Measurements from ENCODE around the gene PKN2. TPM values are rescaled to one million over a fixed set of nuclear protein-coding genes. Genes with fewer than 3 reads are reported as not detected.
A peak's percentile ranks its signal among the peaks of the same experiment; 100 is the strongest.

The PKN2 gene
- total and polyA plus RNA-seq, 7 donors = 6.2 to 21.2 (median 16.7) TPM

DNA sequence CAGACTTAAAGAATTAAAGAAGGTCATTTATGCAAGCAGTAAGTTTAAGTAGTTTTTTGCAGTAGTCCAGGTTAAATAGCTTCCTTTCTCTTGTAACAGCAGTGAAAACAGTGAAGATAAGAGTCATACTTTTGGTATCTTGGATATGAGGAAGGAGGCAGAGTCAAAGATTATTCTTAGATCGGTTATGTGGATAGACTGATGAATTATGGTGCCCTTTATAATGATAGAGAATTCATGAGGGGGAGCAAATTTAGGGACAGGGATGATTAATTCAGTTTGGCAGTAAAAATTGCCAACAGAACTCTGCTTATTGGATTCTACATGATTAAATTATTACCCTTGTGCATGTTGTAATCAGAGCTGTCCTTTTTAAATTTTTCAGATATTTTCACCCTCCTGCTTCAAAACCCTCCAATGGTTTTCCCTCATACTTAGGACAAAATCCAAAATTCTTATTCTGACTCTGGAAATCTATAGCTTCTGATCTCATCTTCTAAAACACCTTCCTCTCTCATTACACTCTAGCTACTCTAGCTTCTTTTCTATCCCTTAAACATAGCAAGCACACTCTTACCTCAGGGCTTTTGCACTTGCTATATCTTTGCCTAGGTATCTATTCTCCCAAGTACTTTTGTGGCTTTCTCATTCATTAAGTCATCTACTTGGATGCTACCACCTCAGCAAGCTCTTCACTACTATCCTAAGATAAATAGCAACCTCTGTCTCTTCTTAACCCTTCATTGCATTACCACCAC is 79.8 kb downstream of the PKN2 start:
- Histone ChIP-seq H3K36me3 (ENCODE audit: insufficient read depth in 1 of 2, low read depth in 1 of 2) (no peaks in the 10 kb centered on the region), H3K4me3 (no peak overlapping the region), H3K27ac (peak overlapping the region; percentile 31), H3K4me1 (no peaks in the 10 kb centered on the region), H3K9me3 (no peaks in the 10 kb centered on the region), H3K27me3 (ENCODE audit: insufficient read depth in 3 of 3, low read length in 2 of 3) (no peaks in the 10 kb centered on the region)
- 29 to 42% (median 32%) methylated on average over 1 of the region's 1 CpG for WGBS, 3 donors
- intact Hi-C loops (cut with DNase I) = no loop called here
- TF ChIP-seq, protein P1, sequence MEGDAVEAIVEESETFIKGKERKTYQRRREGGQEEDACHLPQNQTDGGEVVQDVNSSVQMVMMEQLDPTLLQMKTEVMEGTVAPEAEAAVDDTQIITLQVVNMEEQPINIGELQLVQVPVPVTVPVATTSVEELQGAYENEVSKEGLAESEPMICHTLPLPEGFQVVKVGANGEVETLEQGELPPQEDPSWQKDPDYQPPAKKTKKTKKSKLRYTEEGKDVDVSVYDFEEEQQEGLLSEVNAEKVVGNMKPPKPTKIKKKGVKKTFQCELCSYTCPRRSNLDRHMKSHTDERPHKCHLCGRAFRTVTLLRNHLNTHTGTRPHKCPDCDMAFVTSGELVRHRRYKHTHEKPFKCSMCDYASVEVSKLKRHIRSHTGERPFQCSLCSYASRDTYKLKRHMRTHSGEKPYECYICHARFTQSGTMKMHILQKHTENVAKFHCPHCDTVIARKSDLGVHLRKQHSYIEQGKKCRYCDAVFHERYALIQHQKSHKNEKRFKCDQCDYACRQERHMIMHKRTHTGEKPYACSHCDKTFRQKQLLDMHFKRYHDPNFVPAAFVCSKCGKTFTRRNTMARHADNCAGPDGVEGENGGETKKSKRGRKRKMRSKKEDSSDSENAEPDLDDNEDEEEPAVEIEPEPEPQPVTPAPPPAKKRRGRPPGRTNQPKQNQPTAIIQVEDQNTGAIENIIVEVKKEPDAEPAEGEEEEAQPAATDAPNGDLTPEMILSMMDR (IDR thresholded peaks at IDR 0.05) = no peak
- peak; percentile 66 to 83 (median 74) for ATAC-seq
- DNase-seq = no peak

DNA sequence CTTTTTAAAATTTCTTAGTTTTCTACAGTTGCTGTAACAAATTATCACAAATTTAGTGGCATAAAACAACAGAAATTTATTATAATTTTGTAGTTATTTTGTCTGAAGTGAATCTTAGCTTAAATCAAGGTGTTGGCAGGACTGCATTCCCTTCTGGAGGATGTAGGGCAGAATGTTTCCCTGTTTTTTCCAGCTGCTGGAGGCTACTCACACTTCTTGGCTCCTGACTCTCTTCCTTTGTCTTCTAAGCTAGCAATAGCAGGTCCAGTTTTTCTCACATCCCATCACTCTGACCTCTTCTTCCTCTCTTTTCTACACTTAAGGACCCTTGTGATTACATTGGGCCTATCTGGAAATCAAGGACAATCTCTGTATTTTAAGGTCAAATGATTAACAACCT is 84.1 kb downstream of the PKN2 start:
- Histone ChIP-seq H3K27me3 (ENCODE audit: insufficient read depth in 3 of 3, low read length in 2 of 3) (no peaks in the 10 kb centered on the region), H3K9me3 (no peaks in the 10 kb centered on the region), H3K27ac (no peak overlapping the region), H3K4me3 (no peak overlapping the region), H3K4me1 (no peaks in the 10 kb centered on the region), H3K36me3 (ENCODE audit: insufficient read depth in 1 of 2, low read depth in 1 of 2) (peaks cover 0 to 19% of the 10 kb centered on the region in 2 donors)
- TF ChIP-seq, protein P1 (IDR thresholded peaks at IDR 0.05) = no peak
- ATAC-seq (no peak), DNase-seq (no peak)
- intact Hi-C loops (cut with DNase I) = no loop called here

DNA sequence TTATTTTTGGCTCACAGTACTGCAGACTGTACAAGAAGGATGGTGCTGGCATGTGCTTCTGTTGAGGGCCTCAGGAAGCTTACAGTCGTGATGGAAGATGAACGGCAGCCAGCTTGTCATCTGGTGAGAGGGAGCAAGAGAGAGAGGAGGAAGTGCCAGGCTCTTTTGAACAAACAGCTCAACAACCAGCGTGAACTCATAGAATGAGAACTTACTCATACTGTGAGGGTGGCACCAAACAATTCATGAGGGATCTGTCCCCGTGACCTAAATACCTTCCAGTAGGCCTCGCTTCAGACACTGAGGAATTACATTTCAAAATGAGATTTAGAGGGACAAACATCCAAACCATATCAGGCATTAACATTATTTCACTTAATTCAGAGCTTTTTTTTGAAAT is 84.7 kb downstream of the PKN2 start:
- no peak for DNase-seq
- Histone ChIP-seq H3K36me3 (ENCODE audit: insufficient read depth in 1 of 2, low read depth in 1 of 2) (peaks cover 0 to 26% of the 10 kb centered on the region in 2 donors), H3K27ac (peak overlapping the region; percentile 24), H3K27me3 (ENCODE audit: insufficient read depth in 3 of 3, low read length in 2 of 3) (no peaks in the 10 kb centered on the region), H3K9me3 (no peaks in the 10 kb centered on the region), H3K4me3 (no peak overlapping the region), H3K4me1 (no peaks in the 10 kb centered on the region)
- 81 to 88% (median 86%) methylated on average over 5 of the region's 5 CpGs for WGBS, 3 donors
- TF ChIP-seq, protein P1 (IDR thresholded peaks at IDR 0.05) = no peak
- intact Hi-C loops (cut with DNase I) = no loop called here
- ATAC-seq = peak; percentile 44 to 68 (median 51)

DNA sequence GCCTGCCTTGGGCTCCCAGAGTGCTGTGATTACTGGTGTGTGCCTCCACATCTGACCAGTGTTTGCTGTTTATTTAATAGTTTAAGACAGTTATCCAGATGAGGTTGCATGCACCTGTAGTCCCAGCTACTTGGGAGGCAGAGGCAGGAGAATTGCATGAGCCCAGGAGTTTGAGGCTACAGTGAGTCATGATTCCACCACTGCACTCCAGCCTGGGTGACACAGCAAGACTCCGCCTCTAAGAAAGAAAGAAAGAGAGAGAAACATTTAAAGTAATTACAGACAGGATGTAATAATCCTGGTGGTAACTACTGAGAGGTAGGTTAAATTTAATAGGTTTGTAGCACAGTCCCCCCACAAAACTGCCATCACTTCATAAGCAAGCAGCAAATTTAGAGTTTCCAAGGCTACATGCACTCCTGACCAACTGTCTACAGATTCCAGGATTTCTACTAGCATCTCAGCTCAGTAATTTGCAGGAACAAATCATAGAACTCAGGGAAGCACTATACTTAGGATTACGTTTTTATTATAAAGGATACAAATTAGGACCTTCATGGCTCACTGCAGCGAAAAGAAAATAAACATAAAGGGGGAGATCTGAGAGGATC is 89.6 kb downstream of the PKN2 start:
- Histone ChIP-seq H3K4me1 (no peaks in the 10 kb centered on the region), H3K4me3 (no peak overlapping the region), H3K9me3 (no peaks in the 10 kb centered on the region), H3K36me3 (ENCODE audit: insufficient read depth in 1 of 2, low read depth in 1 of 2) (peaks cover 8 to 63% of the 10 kb centered on the region in 2 donors), H3K27me3 (ENCODE audit: insufficient read depth in 3 of 3, low read length in 2 of 3) (no peaks in the 10 kb centered on the region), H3K27ac (no peak overlapping the region)
- intact Hi-C loops (cut with DNase I) = no loop called here
- WGBS, 3 donors = 94 to 100% (median 94%) methylated on average over 3 of the region's 3 CpGs
- TF ChIP-seq, protein P1 (IDR thresholded peaks at IDR 0.05) = no peak
- DNase-seq (no peak), ATAC-seq (no peak)

Data from psoas muscle (tissue), 8 donors.